ENCODE measurements around the gene PEX7. TPM values are rescaled to one million over a fixed set of nuclear protein-coding genes. Genes with fewer than 3 reads are reported as not detected.
"Not testable (repeated sequence)": the region's sequence is repeated elsewhere in the genome, so short reads cannot be mapped to it uniquely, and the experiment has no call there.

The PEX7 gene
- total RNA-seq, 2 donors from 2014 or later = 11.3 to 12.7 TPM

GRCh38 chr6:136812174-136812573, 10.2 kb upstream of the PEX7 start:
- no peak overlapping the region for H3K4me3 ChIP-seq
- DNase-seq = no peak
- H3K27ac ChIP-seq = no peak overlapping the region
- H3K9me3 ChIP-seq = no peaks in the 10 kb centered on the region
- no peaks in the 10 kb centered on the region for H3K36me3 ChIP-seq
- no peak for TF ChIP-seq CTCF (IDR thresholded peaks at IDR 0.05)
- H3K27me3 ChIP-seq = no peaks in the 10 kb centered on the region
- intact Hi-C loops (cut with DNase I) = no loop called here
- no peaks in the 10 kb centered on the region for H3K4me1 ChIP-seq
- H3K9ac ChIP-seq (ENCODE audit: low read depth in 2 of 2, low read length in 2 of 2) = no peak overlapping the region

- DNase-seq; H3K9me3 ChIP-seq; H3K36me3 ChIP-seq; H3K4me3 ChIP-seq; H3K4me1 ChIP-seq; H3K9ac ChIP-seq (ENCODE audit: low read depth in 2 of 2, low read length in 2 of 2); H3K27me3 ChIP-seq; intact Hi-C loops (cut with DNase I); H3K27ac ChIP-seq: not testable (repeated sequence)
Measured at GRCh38 chr6:136815608-136816007, 6.8 kb upstream of the PEX7 start.

- no peak for DNase-seq
- Histone ChIP-seq H3K4me3 (no peak overlapping the region), H3K9ac (ENCODE audit: low read depth in 2 of 2, low read length in 2 of 2) (no peak overlapping the region), H3K4me1 (no peaks in the 10 kb centered on the region), H3K27ac (no peak overlapping the region), H3K9me3 (no peaks in the 10 kb centered on the region), H3K36me3 (no peaks in the 10 kb centered on the region), H3K27me3 (no peaks in the 10 kb centered on the region)
- intact Hi-C loops (cut with DNase I) = no loop called here
- TF ChIP-seq CTCF (IDR thresholded peaks at IDR 0.05) = no peak
Measured at GRCh38 chr6:136816656-136817055, 5.7 kb upstream of the PEX7 start.

- H3K9ac ChIP-seq (ENCODE audit: low read depth in 2 of 2, low read length in 2 of 2) = no peak overlapping the region
- DNase-seq = no peak
- no peak overlapping the region for H3K4me3 ChIP-seq
- intact Hi-C loops (cut with DNase I) = no loop called here
- H3K27ac ChIP-seq = no peak overlapping the region
- no peaks in the 10 kb centered on the region for H3K36me3 ChIP-seq
- no peaks in the 10 kb centered on the region for H3K9me3 ChIP-seq
- TF ChIP-seq CTCF (IDR thresholded peaks at IDR 0.05) = no peak
- no peaks in the 10 kb centered on the region for H3K4me1 ChIP-seq
- H3K27me3 ChIP-seq = no peaks in the 10 kb centered on the region
Measured at GRCh38 chr6:136820561-136820960, 1.8 kb upstream of the PEX7 start.

- peak overlapping the region; percentile 70 for H3K4me3 ChIP-seq
- intact Hi-C loops (cut with DNase I) = no loop called here
- H3K36me3 ChIP-seq = no peaks in the 10 kb centered on the region
- H3K4me1 ChIP-seq = no peaks in the 10 kb centered on the region
- no peak for TF ChIP-seq CTCF (IDR thresholded peaks at IDR 0.05)
- no peak for DNase-seq
- H3K9me3 ChIP-seq = no peaks in the 10 kb centered on the region
- no peaks in the 10 kb centered on the region for H3K27me3 ChIP-seq
- peak overlapping the region; percentile 92 for H3K27ac ChIP-seq
- H3K9ac ChIP-seq (ENCODE audit: low read depth in 2 of 2, low read length in 2 of 2) = peak overlapping the region; percentile 13 to 86
Measured at GRCh38 chr6:136822046-136822375, 381 bp upstream of the PEX7 start.

GRCh38 chr6:136823128-136823660, 802 bp downstream of the PEX7 start:
- no peak for DNase-seq
- Histone ChIP-seq H3K36me3 (no peaks in the 10 kb centered on the region), H3K27me3 (no peaks in the 10 kb centered on the region), H3K9ac (ENCODE audit: low read depth in 2 of 2, low read length in 2 of 2) (peak overlapping the region; percentile 84 to 86), H3K4me3 (peak overlapping the region; percentile 70), H3K9me3 (no peaks in the 10 kb centered on the region), H3K27ac (peak overlapping the region; percentile 92), H3K4me1 (no peaks in the 10 kb centered on the region)
- intact Hi-C loops (cut with DNase I) = no loop called here
- TF ChIP-seq CTCF (IDR thresholded peaks at IDR 0.05) = no peak

Data from colonic mucosa (tissue), 4 donors.